Mesenteric fat pad (tissue), 1 donor: ENCODE data around the gene AFG1L. TPM values are rescaled to one million over a fixed set of nuclear protein-coding genes. Genes with fewer than 3 reads are reported as not detected.
"Not testable (repeated sequence)": the region's sequence is repeated elsewhere in the genome, so short reads cannot be mapped to it uniquely, and the experiment has no call there.

Experiments
- DNase-seq: peaks from one replicate; pipeline ENCODE4 v3.0.0-alpha.2; 2020; ENCODE audit warnings: low spot score
- total RNA-seq: library from RNA; stranded (reverse); fragmentation: NEBNext Ultra II Directional; extraction: Animal tissue kit (Norgen Biotek cat#: 25700); gene quantifications from one replicate; pipeline ENCODE4 v1.2.1, GENCODE V29; 2021
- donor health status: DM: yes; HTN: yes; CAD: no.

Gene AFG1L
- total RNA-seq, 1 donor from 2014 or later: 7.0 TPM

GRCh38 chr6:108407904-108408827 lies 113.3 kb downstream of the AFG1L start:
- DNase-seq: no peak

DNA sequence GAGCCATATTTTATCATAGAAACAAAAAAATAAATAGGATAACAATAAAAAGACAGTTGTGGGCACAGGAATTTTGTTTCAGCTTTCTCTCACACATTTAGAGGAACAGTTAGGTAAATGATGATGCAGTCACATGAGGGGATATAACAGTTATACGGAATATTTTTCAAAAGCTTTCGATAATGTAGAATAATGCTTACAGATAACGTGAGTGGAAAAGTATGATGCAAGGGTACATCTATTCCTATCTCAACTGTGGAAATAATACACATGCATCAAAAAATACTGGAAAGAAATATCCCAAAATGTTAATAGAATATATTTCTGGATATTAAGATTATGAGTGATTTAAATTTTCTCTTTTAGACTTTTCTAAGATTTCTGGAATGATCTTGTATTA lies 114.0 kb downstream of the AFG1L start:
- DNase-seq: no peak

DNA sequence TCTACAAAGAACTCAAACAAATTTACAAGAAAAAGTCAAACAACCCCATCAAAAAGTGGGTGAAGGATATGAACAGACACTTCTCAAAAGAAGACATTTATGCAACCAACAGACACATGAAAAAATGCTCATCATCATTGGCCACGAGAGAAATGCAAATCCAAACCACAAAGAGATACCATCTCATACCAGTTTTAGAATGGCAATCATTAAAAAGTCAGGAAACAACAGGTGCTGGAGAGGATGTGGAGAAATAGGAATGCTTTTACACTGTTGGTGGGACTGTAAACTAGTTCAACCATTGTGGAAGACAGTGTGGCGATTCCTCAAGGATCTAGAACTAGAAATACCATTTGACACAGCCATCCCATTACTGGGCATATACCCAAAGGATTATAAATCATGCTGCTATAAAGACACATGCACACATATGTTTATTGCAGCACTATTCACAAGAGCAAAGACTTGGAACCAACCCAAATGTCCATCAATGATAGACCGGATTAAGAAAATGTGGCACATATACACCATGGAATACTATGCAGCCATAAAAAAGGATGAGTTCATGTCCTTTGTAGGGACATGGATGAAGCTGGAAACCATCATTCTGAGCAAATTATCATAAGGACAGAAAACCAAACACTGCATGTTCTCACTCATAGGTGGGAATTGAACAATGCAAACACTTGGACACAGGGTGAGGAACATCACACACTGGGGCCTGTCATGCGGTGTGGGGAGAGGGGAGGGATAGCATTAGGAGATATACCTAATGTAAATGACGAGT lies 121.4 kb downstream of the AFG1L start:
- not testable (repeated sequence) for DNase-seq

DNA sequence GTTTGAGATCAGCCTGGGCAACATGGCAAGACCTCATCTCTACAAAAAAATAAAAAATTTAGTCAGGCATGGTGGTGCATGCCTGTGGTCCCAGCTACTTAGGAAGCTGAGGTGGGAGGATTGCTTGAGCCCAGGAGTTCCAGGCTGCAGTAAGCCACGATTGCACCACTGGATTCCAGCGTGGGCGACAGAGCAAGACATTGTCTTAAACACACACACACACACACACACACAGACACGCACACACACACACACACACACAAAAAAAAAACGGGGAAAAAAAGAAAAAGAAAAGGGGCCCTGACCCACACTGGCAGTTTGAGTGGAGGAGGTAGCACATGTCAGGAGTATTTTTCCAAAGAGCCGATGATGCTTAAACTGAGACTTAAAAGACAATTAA lies 122.2 kb downstream of the AFG1L start:
- DNase-seq: no peak

DNA sequence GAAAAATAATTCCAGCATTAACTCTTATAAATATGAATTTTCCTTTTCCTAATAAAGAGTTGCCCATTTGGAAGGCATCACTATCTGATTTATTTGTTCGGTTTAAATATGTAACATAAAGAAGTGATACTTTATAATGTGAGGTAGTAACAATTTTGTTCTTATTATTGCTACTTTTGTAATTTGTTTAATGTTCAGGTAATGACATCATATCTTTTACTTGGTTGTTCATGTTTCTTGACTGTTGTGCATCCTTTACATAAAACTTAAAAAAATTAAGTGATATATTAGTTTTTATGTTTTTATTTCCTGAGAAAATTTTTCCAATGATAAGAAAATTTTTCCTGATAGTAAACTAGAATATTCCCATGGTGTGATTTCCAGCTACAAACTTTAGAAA lies 124.6 kb downstream of the AFG1L start:
- no peak for DNase-seq

GRCh38 chr6:108419934-108420609 lies 125.2 kb downstream of the AFG1L start:
- DNase-seq: no peak

DNA sequence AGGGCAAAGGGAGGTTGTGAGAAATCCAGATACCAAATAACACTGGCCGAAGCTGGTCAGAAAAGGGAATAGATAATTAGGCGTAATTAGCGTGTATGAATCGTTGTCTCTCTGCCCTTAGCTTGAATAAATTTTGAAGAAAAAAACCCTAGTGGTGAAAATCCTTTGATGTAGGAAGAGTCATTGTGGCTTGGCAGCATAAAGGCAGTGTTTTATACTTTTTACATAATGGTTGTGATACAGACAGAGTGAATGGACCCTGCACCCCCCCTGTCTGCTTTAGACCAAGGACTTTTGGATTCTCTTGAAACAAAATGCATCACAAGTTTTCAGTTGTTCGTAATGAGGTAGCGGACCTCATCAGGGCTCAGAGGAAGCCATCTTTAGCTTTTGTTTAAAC lies 126.5 kb downstream of the AFG1L start:
- no peak for DNase-seq

- DNase-seq: no peak
These were observed 129.3 kb downstream of the AFG1L start for GRCh38 chr6:108423982-108424705.

- DNase-seq: no peak
These were observed 130.6 kb downstream of the AFG1L start for GRCh38 chr6:108425428-108425827.

DNA sequence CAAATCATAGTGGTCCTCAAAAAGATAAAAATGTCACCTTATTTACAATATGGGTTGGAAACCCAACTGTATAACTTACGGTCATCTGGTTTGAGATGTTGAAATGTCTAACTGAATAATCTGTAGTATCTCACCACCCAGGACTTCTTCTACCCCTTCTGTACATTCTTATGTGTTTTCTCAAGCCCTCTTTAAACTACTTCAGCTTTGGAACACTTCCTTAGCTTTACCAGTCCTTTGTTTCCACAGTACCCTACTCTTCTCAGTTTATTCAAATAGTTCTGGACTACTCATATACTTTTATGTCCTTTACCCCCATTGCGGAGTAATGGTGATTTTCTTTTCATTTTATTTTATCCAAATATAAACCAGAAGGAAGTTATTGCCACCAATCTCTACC lies 137.3 kb downstream of the AFG1L start:
- DNase-seq: no peak

DNA sequence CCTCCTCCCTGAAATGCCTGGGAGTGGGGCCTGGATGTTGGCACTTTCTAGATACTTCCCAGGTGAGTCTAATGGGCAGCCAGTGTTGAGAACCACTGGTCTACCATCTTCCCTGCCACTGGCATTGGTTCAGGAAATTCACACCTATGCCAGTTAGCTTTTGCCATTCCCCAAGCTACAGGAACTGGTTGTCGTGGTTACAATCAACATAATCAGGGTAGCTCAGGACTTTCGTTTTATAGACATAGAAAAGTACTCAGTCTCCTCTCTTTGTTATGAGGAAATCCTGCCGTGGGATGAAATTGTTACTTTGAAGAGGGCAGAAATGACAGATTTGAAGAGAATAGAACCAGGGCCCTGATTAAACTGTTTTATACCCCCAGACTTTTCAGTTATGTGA lies 137.9 kb downstream of the AFG1L start:
- DNase-seq: no peak

GRCh38 chr6:108434222-108434621 lies 139.4 kb downstream of the AFG1L start:
- no peak for DNase-seq

DNA sequence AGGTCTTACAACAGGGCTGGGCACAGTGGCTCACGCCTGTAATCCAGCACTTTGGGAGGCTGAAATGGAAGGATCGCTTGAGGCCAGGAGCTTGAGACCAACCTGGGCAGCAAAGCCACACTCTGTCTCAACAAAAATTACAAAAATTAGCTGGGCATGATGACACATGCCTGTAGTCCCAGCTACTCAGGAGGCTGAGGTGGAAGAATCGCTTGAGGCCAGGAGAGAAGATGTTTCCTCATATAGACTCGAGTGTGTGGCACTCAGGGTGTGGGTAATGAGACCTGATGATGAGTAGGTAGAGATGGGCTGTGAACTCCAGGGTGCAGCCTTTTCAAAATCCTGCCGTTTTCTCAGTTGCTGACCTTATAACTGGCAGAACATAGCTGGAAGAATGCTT lies 140.5 kb downstream of the AFG1L start:
- DNase-seq: no peak

- DNase-seq: no peak
These were observed 141.9 kb downstream of the AFG1L start for GRCh38 chr6:108436771-108437170.

- no peak for DNase-seq
These were observed 143.0 kb downstream of the AFG1L start for GRCh38 chr6:108437821-108438220.

GRCh38 chr6:108438918-108439317 lies 144.1 kb downstream of the AFG1L start:
- DNase-seq: no peak

- DNase-seq: no peak
These were observed 146.3 kb downstream of the AFG1L start for GRCh38 chr6:108441141-108441540.

- DNase-seq: no peak
These were observed 148.1 kb downstream of the AFG1L start for GRCh38 chr6:108442770-108443520.

DNA sequence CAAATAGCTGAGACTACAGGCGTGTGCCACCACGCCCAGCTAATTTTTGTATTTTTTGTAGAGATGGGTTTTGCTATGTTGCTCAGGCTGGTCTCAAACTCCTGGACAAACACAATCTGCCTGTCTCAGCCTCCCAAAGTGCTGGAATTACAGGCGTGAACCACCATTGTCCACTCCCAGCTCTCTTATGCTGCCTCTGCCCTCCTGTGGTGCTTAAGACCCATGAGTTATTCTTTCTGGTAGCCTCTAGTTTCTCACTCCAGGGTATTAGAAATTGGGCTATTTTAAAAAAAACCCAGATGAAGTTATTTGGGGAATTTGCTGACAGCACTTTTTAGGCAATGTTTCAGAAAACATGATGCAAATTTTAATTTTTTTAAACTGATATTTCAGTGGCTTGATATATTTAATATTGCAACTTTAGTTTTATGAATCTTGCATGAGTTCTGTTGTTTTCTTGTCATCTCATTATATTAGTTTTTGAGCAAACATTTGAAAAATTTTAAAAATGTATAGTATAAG lies 151.8 kb downstream of the AFG1L start:
- no peak for DNase-seq

GRCh38 chr6:108448481-108448880 lies 153.6 kb downstream of the AFG1L start:
- no peak for DNase-seq
